Measurements from ENCODE around the gene SH3GLB1. TPM values are rescaled to one million over a fixed set of nuclear protein-coding genes. Genes with fewer than 3 reads are reported as not detected.
"Not testable (repeated sequence)": the region's sequence is repeated elsewhere in the genome, so short reads cannot be mapped to it uniquely, and the experiment has no call there.

Gene SH3GLB1
- 10 to 100 TPM; 74.9 to 90.8 (median 84.1) TPM for polyA plus RNA-seq (ENCODE audit: insufficient read length in 4 of 4)

DNA sequence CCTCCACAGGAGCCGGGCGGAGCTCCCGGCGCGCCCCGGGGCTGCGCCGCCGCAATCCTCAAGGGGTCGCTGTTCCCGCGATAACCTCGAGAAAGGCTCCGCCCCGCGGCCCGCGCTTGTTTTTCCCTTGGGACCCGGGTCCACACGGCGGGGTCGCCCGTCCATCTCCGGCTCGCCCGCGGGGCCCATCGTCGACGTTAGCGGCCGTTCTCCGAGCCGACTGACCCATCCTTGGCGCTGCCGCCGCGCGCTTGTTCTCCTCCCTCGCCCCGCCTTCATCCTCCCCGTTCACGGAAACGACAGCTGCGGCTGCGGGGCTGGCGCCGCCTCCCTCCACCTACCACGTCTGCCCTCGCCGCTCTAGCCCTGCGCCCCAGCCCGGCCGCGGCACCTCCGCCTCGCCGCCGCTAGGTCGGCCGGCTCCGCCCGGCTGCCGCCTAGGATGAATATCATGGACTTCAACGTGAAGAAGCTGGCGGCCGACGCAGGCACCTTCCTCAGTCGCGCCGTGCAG is at the start of gene SH3GLB1:
Gene SH3GLB1, plus strand, starts transcription at position 119 of the 514 bp plus-strand sequence. Its CDS starts 324 bp downstream, at position 443.
- DNase-seq (ENCODE audit: low read depth in 4 of 4, low spot score in 3 of 4), result peak; percentile 82 to 92 (median 86)

GRCh38 chr1:86658381-86658780 is 46.0 kb upstream of the SH3GLB1 start:
- not testable (repeated sequence) for DNase-seq (ENCODE audit: low read depth in 4 of 4, low spot score in 3 of 4)

- no peak for DNase-seq (ENCODE audit: low read depth in 4 of 4, low spot score in 3 of 4)
Measured at GRCh38 chr1:86666368-86666767, 38.0 kb upstream of the SH3GLB1 start.

- DNase-seq (ENCODE audit: low read depth in 4 of 4, low spot score in 3 of 4), result no peak
Measured at GRCh38 chr1:86687595-86687994, 16.8 kb upstream of the SH3GLB1 start.

DNA sequence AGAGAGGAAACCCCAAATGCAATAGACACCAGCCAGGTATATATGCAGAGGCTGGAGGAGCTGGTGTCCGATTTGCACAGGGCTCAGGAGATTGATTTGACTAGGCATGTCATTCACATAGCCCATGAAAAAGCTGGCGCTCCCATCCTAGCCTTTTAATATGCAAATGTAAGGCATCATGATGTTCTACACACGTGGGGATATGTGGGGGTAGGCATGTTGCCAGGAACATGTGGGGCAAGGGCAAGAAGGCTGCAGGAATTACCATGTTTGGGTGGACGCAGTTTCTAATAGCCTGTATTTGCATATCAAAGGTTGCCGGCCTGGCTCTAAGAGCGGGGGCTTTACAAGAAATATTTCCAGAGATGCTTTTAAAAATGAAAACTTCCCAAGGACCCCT is 11.7 kb upstream of the SH3GLB1 start:
- DNase-seq (ENCODE audit: low read depth in 4 of 4, low spot score in 3 of 4), result no peak

DNA sequence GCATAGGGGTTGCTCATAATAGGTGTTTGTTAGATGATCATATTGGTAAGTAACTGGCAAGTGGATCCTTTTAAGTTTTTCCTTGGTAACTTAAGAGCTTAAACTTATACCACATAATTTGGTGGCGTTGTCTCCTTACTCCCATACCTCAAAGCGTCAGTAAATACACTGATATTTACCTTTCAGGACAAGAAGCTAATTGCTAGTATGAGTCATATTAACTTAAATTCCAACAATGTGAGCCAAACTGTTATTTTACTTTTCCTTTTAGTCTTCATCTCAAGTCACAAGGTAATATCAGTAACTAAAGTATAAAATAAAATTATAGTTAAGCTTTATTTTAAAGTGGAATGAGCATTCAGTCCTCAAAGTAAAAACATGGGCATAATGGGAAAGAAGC is 9.0 kb upstream of the SH3GLB1 start:
- no peak for DNase-seq (ENCODE audit: low read depth in 4 of 4, low spot score in 3 of 4)

DNA sequence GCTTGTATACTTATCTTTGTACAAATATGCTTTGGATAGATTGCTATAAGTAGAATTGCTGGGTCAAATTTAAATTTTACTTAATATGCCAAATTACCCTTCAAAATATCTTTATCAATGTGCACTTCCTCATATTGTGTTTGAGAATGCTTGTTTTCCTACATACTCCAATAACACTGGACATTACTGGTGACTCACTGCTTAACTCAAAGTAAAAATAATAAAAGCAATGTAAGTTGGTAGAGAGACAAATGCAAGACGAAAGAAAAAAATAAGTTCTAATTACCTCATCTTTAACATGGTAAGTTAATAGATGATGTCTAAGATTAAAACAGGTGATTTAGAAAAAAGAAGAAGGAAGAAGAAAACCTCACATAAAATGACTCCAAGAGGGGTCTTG is 7.9 kb upstream of the SH3GLB1 start:
- no peak for DNase-seq (ENCODE audit: low read depth in 4 of 4, low spot score in 3 of 4)

GRCh38 chr1:86699186-86699585 is 5.2 kb upstream of the SH3GLB1 start:
- DNase-seq (ENCODE audit: low read depth in 4 of 4, low spot score in 3 of 4), result no peak

DNA sequence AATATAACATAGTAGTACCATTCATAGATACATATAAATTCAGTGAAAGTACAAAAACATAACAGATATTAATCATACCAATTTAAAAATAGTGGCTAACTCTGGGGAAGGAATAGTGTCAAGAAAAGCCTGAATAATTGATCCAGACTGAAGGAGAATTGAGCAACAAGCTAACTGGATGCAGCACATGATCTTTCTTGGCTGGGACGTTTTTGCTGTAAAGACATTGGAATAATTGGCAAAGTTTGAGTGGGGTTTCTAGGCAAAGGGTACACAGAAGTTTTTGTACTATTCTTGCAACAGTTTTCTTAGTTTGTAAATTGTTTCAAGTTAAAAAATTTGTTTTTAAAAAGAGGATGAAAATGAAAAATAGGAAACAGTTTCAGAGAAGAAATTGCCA is 2.6 kb upstream of the SH3GLB1 start:
- no peak for DNase-seq (ENCODE audit: low read depth in 4 of 4, low spot score in 3 of 4)

GRCh38 chr1:86702954-86703494 is 1.4 kb upstream of the SH3GLB1 start:
- DNase-seq (ENCODE audit: low read depth in 4 of 4, low spot score in 3 of 4), result not testable (repeated sequence)

- DNase-seq (ENCODE audit: low read depth in 4 of 4, low spot score in 3 of 4), result peak in 3 of 4 donors; percentile 12 to 28 (median 20)
Measured at GRCh38 chr1:86703696-86704457, 499 bp upstream of the SH3GLB1 start.

DNA sequence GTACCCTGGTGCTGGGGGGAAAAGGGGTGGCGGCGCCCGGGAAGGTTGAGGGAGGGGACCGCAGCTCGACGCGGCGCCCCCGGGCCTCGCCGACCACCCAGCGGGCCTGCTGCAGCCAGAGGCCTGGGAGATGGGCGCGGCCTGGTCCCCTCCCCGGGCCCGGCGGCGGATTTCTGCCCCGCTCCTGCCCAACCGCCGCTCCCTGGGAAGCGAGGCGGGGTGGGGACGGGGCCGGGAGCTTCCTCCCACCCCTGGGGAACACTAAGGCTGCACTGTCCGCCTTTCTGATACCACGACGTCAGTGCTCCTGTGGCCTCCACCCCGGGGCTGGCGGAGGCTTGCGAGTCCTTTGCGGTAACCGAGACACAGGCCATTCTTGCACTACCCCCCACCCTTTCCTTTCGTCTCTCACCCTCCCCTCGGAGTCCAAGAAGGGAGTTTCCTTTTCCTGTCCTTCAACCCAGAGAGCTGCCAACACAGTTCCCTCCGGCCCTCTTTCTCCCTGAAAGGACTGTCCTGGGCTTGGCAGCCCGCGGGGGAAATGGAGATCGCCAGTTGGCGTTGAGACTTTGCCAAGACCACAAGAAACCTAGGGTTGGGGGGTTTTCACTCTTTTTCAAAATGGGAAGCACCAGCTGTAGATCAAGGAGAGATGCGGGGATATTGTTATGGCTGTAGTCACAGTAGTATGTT is 742 bp downstream of the SH3GLB1 start:
- DNase-seq (ENCODE audit: low read depth in 4 of 4, low spot score in 3 of 4), result peak; percentile 26 to 63 (median 54)

DNA sequence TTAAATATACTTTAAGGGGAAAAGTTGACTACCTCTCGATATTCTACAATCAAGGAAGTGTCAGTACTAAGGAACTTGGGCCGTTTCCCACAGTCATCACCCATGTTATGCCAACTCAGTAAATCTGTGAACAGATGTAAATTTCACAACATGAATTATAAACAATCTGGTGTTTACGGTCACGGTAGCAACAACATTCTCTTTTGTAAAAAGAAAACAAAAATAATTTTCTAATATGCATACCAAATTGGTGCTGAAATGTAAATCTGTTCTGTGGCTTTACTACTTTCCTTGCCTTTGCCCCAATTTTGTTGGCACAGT is 1.2 kb downstream of the SH3GLB1 start:
- DNase-seq (ENCODE audit: low read depth in 4 of 4, low spot score in 3 of 4), result peak in 1 of 4 donors; percentile 20

- DNase-seq (ENCODE audit: low read depth in 4 of 4, low spot score in 3 of 4), result no peak
Measured at GRCh38 chr1:86706018-86706635, 1.8 kb downstream of the SH3GLB1 start.

DNA sequence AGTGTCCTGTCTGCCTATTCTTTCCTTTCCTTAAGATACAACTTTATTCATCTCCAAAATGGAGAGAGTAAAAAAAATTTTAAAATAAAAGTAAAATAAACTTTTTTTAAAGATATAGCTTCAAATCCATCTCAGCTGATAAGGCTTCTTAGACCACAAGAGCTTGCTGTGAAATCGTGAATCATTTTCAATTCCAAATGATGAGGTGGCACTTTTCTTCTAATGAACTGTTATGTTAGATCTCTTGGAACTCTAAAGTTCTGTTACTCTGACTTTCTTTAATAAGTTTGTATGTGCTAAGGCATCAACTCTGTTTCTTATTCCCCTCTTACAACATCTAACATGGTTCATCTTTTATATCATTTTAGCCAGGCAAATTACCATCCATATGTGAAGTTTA is 4.5 kb downstream of the SH3GLB1 start:
- no peak for DNase-seq (ENCODE audit: low read depth in 4 of 4, low spot score in 3 of 4)

GRCh38 chr1:86712088-86712860 is 7.9 kb downstream of the SH3GLB1 start:
- no peak for DNase-seq (ENCODE audit: low read depth in 4 of 4, low spot score in 3 of 4)

- no peak for DNase-seq (ENCODE audit: low read depth in 4 of 4, low spot score in 3 of 4)
Measured at GRCh38 chr1:86713477-86713876, 9.1 kb downstream of the SH3GLB1 start.

DNA sequence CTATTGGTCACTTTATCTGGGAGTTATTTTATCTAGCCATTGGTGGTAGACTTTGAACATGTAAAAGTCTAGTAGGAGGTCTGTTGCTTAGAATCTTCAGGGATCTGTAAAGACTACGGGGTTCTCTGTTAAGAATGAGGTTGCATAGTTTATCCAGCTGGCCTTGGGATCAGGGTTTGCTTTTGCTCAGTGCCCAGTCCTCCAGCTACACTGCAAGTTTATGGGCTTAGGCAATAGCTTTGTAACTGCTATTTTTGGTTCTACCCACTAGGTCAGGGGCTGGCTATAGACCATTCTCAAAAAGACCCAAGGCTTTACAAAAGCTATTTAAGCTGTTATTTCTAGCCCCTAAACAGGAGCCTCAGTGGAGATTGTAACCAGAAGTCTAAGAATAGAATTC is 9.8 kb downstream of the SH3GLB1 start:
- DNase-seq (ENCODE audit: low read depth in 4 of 4, low spot score in 3 of 4), result no peak

- no peak for DNase-seq (ENCODE audit: low read depth in 4 of 4, low spot score in 3 of 4)
Measured at GRCh38 chr1:86714561-86715244, 10.3 kb downstream of the SH3GLB1 start.

DNA sequence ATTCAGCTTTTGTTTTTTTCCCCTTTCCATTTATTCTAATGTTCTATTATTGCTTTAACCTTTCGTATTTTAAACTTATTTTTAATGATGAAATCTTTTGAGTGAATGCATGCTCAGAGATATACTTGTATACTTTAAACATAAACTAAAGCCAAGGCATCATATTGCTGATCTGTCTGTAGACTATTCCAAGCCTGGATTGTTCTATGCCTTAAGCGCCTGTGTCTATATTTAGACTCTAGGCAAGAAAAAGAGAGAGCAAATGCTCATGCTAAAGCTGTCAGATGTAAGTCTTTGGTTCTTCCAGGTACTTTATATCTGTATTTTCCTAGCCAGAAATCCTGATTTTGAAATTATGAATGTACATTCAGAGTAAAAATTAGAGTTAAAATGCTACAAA is 14.4 kb downstream of the SH3GLB1 start:
- DNase-seq (ENCODE audit: low read depth in 4 of 4, low spot score in 3 of 4), result no peak
